ENCODE data around the gene NLK.
"Not testable (repeated sequence)": the region's sequence is repeated elsewhere in the genome, so short reads cannot be mapped to it uniquely, and the experiment has no call there.

DNA sequence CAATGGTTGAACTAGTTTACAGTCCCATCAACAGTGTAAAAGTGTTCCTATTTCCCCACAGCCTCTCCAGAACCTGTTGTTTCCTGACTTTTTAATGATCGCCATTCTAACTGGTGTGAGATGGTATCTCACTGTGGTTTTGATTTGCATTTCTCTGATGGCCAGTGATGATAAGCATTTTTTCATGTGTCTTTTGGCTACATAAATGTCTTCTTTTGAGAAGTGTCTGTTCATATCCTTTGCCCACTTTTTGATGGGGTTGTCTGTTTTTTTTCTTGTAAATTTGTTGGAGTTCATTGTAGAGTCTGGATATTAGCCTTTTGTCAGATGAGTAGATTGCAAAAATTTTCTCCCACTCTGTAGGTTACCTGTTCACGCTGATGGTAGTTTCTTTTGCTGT lies 6.6 kb upstream of the NLK start:
- TF ChIP-seq POLR2AphosphoS5 (IDR thresholded peaks at IDR 0.05; ENCODE audit: low read depth, low read length); TAF1 (IDR thresholded peaks at IDR 0.05; ENCODE audit: borderline replicate concordance, low read depth, low read length): not testable (repeated sequence)

Data from GM12892 (cell line).